RWPE1 (cell line): ENCODE measurements around the gene SNRNP40.

ENCODE experiments used
- CTCF ChIA-PET: fragments of 350-600 bp; sonication (Branson Sonifier 250); formaldehyde crosslinking; extraction: SDS; loops from one replicate; lab custom pipeline; 2021; lab: Yijun Ruan, JAX
- POLR2A ChIA-PET: fragments of 400-600 bp; formaldehyde crosslinking; extraction: SDS; loops from one replicate; lab custom pipeline; 2020; ENCODE audit warnings: antibody characterized with exemption; ENCODE audit not compliant: low non-redundant PET; lab: Yijun Ruan, JAX
- DNase-seq: peaks from one replicate; pipeline ENCODE4 v3.0.0; 2012; ENCODE audit warnings: low spot score
- H3K27ac ChIP-seq: fragments of 450-650 bp; 2 replicates; pipeline ENCODE4 v1.5.1; 2017
- TF ChIP-seq, protein P1 (sequence below): fragments of 450-650 bp; conservative IDR thresholded peaks from 2 replicates; pipeline ENCODE4 v1.5.1; 2017; ENCODE audit warnings: low read depth, mild to moderate bottlenecking

Gene SNRNP40

DNA sequence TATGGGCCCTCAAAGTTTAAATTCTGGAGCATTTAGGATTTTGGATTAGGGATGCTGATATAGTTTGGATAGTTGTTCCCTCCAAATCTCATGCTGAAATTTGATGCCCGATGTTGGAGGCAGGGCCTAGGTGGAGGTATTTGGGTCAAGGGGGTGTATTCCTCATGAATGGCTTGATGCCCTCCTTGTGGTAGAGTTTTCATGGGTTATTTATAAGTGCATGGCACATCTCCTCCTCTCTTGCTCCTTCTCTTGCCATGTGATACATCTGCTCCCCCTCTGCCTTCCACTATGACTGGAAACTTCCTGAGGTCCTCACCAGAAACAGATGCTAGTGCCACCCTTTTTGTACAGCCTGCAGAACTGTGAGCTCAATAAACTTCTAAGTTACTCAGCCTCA, 39.4 kb downstream of the SNRNP40 start:
- no peak overlapping the region for H3K27ac ChIP-seq
- TF ChIP-seq, protein P1, sequence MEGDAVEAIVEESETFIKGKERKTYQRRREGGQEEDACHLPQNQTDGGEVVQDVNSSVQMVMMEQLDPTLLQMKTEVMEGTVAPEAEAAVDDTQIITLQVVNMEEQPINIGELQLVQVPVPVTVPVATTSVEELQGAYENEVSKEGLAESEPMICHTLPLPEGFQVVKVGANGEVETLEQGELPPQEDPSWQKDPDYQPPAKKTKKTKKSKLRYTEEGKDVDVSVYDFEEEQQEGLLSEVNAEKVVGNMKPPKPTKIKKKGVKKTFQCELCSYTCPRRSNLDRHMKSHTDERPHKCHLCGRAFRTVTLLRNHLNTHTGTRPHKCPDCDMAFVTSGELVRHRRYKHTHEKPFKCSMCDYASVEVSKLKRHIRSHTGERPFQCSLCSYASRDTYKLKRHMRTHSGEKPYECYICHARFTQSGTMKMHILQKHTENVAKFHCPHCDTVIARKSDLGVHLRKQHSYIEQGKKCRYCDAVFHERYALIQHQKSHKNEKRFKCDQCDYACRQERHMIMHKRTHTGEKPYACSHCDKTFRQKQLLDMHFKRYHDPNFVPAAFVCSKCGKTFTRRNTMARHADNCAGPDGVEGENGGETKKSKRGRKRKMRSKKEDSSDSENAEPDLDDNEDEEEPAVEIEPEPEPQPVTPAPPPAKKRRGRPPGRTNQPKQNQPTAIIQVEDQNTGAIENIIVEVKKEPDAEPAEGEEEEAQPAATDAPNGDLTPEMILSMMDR = no peak
- no peak for DNase-seq
- ChIA-PET CTCF (no interaction called here), POLR2A (no interaction called here)

DNA sequence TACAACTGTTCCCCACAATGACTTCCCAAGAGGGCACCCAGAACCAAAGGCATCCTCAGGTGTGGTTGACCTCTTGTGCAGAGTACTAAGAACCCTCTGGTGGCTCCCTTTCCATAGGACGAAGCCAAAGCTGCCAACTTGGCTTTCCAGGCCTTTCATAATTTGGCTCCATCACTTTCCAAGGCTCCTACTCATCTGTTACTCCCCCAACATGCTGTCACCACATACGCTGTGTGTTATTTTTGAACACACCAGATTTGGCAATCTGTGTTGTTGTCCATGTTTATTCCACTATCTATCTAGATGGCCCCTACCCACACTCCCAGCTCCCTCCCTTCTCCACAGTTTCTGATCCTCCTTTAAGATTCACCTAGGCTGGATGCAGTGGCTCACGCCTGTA, 46.7 kb downstream of the SNRNP40 start:
- no peak for DNase-seq
- no peak overlapping the region for H3K27ac ChIP-seq
- TF ChIP-seq, protein P1 = no peak
- CTCF ChIA-PET = interaction anchor here (1.1 kb wide), 1 partner anchor 15 kb away, joined by 4 read pairs; no protein-coding TSS in a partner anchor
- POLR2A ChIA-PET = no interaction called here

DNA sequence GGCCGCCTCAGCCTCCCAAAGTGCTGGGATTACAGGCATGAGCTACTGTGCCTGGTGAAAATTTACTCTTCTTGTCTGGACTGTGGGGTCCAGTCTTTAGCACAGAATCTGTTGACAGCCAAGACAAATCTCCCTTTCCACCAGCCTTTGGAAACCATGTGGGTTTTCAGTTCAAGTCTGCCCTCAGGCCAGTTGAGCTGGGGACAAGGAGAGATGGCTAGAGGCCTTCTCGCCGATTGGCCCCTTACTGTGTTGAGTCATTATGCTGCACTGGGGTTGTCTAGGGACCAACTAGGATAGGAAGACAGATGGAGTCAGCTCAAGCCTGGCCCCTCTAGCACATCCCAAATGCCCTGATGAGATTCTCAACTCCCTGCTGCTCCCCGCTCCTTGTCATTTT, 48.3 kb downstream of the SNRNP40 start:
- TF ChIP-seq, protein P1 = no peak
- DNase-seq = no peak
- POLR2A ChIA-PET = interaction anchor here (0.6 kb wide), 1 partner anchor 30 kb away, joined by 3 read pairs; no protein-coding TSS in a partner anchor
- H3K27ac ChIP-seq = no peak overlapping the region
- CTCF ChIA-PET = no interaction called here

DNA sequence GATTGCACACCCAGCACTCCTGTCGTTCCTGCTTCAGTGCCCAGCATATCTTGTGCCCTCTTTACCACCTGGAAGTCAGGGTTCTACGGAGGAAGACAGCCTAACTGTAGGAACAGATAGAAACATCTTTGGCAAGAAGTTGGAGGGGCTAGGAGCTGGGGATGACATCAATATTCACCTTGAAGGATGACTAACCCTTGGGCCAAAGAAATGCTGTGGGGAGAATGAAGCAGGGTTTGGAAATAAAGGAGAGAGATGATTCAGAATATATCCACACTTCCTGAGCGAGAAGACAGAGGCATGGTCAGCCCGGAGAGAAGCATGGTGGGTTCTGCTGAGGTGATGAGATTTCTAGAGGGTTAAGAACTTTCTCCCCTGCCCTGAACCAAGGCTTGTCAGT, 52.3 kb downstream of the SNRNP40 start:
- CTCF ChIA-PET = no interaction called here
- no peak for DNase-seq
- no peak overlapping the region for H3K27ac ChIP-seq
- TF ChIP-seq, protein P1 = no peak
- POLR2A ChIA-PET = no interaction called here

DNA sequence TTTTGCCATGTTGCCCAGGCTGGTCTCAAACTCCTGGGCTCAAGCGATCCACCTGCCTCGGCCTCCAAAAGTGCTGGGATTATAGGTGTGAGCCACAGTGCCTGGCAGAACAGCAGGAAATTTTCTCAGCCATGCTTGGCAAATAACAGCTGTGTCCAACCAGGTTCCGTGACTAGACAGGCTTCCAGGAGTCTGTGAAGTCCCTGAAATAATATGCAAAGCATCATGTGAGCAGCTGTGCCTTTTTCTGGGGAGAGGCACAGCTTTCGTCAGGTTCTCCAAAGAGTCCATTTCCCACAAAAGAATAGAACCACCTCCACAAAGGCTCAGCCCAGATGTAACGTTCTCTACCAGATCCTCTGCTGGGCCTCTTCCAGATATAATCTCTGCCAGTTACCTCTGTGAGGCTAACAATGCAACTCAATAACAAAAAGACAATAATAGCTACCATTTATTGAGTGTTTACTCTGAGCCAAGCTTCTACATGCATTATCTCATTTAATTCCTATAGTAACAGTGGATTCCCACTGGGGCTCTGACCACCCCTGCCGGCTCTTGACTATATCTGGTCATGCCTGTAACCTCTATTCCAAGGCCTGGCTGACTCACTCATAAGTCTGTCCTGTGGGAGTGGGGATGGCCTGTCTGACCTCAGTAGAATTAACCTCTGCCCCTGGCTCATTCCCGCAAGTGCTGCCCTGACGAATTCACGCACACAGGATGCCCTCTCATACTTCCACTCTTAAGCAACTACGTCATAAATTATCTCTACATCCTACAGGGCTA, 52.9 kb downstream of the SNRNP40 start:
- TF ChIP-seq, protein P1 = no peak
- no peak for DNase-seq
- POLR2A ChIA-PET = no interaction called here
- CTCF ChIA-PET = interaction anchor here (0.6 kb wide), 1 partner anchor 88 kb away, joined by 5 read pairs; no protein-coding TSS in a partner anchor
- no peak overlapping the region for H3K27ac ChIP-seq

DNA sequence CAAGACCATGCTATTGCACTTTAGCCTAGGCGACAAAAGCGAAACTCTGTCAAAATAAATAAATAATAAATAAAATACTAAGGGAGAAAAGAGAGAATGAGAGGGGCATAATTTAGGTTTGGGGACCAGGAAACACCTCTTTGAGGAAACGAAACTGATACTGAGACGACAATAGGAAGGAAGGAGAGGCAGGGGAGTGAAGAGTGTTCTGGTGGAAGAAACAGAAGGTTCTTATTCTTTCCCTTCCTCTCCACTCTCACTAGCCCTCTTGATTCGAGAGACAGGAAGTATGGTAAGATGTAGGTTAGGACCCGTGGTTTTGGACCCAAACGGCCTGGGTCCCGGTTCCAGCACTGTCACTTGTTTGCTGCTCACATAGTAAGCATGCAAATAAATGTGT, 55.3 kb downstream of the SNRNP40 start:
- POLR2A ChIA-PET = no interaction called here

More for the DNA sequence above, 55.3 kb downstream of the SNRNP40 start:
- no peak for DNase-seq
- TF ChIP-seq, protein P1 = no peak
- CTCF ChIA-PET = no interaction called here
- no peak overlapping the region for H3K27ac ChIP-seq
